22Rv1 (cell line): ENCODE measurements around the gene WBP2.

Source experiments
- H3K27ac ChIP-seq: fragments of 450-650 bp; 2 replicates; pipeline ENCODE4 v1.5.1; 2017
- ZFX ChIP-seq: fragments of 450-650 bp; IDR thresholded peaks from 2 replicates; pipeline ENCODE4 v1.6.1; 2017; ENCODE audit warnings: antibody characterized with exemption, borderline replicate concordance
- TF ChIP-seq, protein P1 (sequence below): fragments of 450-650 bp; IDR thresholded peaks from 2 replicates; pipeline ENCODE4 v1.5.1; 2017; ENCODE audit warnings: mild to moderate bottlenecking

Gene WBP2

DNA sequence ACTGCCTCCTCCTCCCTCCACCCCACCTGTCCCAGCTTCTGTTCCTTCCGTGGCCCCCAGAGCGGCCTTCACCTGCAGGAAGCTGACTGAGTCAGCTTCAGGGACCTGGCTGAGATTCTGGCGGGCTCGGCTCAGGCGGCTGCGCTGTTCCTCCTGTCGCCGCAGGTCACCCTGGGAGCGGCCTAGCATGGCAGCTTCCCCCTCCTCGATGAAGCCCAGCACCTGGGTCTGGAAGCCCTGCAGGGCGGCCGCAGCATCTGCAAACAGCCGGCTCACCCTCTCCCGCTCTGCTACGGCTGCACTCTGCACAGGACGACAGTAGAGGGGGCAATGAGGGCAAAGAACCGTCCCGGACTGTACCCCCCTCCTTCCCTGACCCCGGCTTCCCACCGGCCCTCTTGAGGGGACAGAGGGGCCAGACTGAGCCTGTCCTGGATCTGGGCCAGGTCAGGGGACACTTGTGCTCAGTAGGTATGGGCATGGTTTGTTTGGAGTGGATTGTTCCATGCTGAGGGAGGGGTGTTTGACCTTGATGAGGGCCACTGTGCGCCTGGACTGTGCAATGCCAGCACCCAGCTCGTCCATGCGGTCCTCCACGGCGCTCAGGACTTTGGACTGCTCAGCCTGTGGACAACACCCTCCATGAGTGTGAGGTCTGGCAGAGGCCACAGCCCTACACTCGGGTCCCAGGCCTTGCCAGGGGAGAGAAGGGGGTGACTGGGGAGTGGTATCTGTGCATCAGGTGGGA, 21.2 kb upstream of the WBP2 start:
- no peak for TF ChIP-seq ZFX
- TF ChIP-seq, protein P1, sequence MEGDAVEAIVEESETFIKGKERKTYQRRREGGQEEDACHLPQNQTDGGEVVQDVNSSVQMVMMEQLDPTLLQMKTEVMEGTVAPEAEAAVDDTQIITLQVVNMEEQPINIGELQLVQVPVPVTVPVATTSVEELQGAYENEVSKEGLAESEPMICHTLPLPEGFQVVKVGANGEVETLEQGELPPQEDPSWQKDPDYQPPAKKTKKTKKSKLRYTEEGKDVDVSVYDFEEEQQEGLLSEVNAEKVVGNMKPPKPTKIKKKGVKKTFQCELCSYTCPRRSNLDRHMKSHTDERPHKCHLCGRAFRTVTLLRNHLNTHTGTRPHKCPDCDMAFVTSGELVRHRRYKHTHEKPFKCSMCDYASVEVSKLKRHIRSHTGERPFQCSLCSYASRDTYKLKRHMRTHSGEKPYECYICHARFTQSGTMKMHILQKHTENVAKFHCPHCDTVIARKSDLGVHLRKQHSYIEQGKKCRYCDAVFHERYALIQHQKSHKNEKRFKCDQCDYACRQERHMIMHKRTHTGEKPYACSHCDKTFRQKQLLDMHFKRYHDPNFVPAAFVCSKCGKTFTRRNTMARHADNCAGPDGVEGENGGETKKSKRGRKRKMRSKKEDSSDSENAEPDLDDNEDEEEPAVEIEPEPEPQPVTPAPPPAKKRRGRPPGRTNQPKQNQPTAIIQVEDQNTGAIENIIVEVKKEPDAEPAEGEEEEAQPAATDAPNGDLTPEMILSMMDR: peak; percentile 23
- peak overlapping the region; percentile 96 for H3K27ac ChIP-seq

DNA sequence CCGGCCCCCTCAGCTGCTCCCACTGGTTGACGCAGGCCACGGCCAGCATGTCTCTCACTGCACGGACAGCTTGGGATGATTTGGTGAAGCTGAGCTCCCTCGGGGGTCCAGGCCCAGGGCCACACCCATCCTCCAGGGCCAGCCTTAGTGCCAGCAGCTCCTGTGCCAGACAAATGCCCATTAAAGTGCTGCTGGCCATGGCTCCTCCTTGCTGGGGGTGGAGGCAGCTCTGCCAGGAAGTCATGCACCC, 20.7 kb upstream of the WBP2 start:
- H3K27ac ChIP-seq: peak overlapping the region; percentile 96
- TF ChIP-seq, protein P1: no peak
- no peak for TF ChIP-seq ZFX

DNA sequence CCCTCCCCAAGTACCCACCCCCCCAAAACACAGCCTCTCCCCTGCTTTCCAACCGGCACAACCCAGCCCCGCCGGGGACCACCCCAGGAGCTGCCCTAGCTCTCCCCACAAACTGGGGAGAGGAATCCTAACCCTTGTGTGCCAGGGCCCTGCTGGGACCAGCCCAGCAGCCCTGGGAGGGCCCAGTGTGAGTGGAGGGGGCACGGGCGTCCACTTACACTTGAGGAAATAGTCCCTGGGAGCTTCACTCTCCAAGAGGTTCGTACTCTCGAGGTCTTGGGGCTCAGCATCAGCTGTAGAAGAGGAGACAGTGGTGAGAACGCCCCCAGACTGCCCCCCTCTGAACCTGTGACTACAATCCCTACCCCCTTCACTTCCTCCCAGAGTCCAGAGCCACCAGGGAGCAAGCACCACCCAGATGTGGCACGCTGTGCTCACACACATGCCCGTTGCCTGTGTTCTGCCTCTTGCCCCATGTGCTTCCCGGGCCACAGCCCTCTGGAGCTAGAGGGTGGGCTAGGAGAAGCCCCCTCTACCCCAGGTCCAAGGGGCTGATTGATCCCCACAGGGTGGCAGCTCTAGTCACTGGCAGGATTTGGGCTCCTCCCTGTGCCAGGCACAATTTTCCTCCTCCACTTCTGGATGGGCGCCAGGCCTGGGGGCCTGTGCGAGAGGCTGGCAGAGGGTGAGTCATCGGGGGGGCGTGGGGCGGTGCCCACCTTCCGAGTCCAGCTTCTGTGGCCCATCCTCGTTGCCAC, 20.2 kb upstream of the WBP2 start:
- TF ChIP-seq ZFX: no peak
- TF ChIP-seq, protein P1: no peak
- peak overlapping the region; percentile 96 for H3K27ac ChIP-seq

DNA sequence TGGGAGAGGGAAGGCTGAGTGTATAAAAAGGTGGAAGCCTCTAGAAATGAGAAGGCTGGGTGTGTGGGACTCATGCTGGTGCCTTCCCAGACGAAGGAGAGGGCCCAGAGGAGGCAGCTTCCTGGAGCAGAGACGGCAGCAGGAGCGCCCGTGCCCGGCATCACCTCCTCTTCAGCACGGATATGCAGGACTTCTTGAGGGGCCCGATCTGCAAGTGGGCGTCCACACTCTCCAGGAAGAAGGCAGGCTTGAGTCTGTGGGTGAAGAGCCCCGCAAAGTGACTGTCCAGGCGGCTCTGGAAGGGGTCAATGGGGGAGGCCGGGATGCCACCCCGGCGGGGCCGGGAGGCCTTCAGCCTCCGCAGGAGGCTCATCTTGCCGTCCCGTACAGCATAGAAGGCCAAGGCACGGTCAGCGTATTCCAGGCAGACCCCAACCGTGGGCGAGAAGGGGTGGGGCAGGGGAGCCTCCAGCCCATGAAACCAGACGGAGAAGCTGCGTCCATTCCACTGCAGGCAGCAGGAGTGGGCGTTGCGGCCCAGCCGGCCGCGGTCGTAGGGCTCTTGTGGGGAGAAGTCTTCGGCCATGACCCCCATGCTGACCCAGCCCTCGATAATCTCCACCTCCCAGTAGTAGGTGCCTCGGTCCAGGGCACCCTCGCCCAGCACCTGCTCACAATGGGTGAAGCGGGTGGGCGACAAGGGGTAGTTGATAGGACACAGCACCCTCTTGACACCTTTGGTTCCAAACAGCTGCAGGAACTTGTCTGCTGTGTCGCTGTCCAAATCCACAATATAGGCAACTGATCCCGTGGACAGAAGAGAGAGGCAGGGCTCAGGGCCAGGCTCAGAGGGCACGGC, 19.4 kb upstream of the WBP2 start:
- H3K27ac ChIP-seq: peak overlapping the region; percentile 96
- TF ChIP-seq, protein P1: no peak
- no peak for TF ChIP-seq ZFX

DNA sequence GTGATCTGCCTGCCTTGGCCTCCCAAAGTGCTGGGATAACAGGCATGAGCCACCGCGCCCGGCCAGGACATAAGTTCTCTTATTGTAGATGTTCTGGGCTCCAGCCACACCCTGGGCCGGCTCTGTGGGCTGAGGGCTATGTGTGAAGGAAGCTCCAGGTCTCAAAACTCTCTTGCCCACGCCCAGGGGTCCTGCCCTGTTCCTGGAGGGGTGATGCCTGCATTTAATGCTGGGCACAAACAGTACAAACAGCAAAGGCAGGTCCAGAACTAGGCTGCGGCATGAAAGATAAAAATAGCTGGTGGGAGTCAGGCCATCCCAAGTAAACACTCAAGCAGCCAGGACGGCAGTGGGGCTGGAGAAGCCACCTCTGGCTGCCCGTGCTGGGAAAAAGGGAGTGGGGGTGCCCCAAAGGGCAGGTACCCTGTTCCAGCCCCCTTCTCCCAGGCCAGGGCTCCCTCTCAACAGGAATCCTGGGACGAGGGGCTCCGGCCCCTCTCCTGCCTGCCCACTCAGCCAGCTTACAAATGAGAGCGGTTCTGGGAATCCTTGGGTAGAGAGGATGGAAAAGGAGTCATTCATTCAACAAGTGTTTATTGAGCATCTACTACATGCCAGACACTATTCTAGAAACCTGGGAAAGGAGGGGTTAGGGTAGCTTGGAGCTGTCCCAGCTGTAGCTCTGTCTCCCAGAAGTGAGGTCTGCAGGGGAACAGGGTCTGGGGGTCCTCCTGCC, 18.6 kb upstream of the WBP2 start:
- no peak for TF ChIP-seq ZFX
- TF ChIP-seq, protein P1: no peak
- peak overlapping the region; percentile 96 for H3K27ac ChIP-seq

DNA sequence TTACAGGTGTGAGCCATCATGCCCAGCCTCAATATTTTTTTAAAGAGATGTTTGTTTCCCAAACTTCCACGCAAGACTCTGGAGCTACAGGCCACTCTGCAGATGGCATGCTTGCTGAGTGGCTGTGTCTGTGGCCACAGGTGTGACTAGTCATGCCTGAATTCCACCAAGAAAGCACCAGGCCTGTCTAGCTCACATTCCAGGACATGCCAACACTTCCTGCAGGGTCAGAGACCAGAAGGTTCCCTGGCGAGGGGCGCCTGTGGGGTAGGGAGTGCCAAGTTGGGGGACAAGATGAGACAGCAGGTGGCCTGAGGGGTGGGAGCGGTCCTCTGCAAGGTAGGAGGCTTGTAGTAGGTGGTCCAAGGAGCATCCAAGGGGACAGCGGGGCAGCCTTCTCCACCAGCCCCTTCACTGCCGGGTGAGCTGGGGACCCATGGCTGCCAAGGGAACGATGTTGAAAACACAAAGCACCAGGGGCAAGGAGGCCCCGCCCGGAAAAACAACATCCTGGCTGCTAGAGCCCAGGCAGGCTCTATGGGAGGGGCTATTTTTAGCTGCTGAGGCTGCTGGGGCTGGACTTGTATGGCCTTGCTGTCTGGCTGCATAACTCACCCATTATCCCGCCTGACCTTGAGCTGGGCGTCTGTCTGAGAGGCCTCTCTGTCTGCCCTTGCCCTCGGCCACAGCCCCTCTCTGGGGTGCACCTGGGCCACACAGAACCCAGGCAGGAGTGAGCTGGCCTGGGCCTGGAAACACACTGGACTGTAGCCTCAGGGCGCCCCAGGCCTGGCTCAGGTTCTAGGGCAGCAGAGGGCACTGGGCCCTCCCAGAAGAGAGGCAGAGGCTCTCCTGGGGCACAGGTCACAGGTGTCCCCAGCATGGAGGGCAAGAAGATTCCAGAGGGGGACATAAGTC, 17.6 kb upstream of the WBP2 start:
- TF ChIP-seq, protein P1: no peak
- TF ChIP-seq ZFX: no peak
- peak overlapping the region; percentile 96 for H3K27ac ChIP-seq

DNA sequence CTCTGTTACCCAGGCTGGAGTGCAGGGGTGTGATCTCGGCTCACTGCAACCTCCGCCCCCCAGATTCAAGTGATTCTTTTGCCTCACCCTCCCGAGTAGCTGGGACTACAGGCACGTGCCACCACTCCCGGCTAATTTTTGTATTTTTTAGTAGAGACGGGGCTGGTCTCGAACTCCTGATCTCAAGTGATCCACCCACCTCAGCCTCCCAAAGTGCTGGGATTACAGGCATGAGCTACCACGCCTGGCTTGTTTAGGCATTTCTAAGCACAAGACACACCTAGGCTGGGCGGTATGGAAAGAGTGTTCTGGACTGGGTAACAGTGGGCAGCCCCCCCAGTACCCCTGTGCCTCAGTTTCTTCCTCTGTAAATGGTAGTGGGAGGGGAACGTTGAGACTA, 15.1 kb upstream of the WBP2 start:
- H3K27ac ChIP-seq: 0 out of 2 replicates have a peak overlapping the region, but pooled peaks have one; percentile 29
